DND-41 (cell line): ENCODE results near the gene PRDM15.

Experiments used
- ATAC-seq: fragments of 200-7000 bp; cut with Tn5 transposase; 3 replicates; pipeline ENCODE4 v1.9.1; 2021; ENCODE audit warnings: low read depth; ENCODE audit not compliant: insufficient read depth
- DNase-seq: peaks from one replicate; pipeline ENCODE4 v3.0.0-alpha.2; 2020
- H2AFZ ChIP-seq: 2 replicates; pipeline ENCODE4 v1.6.0; 2012; ENCODE audit warnings: low read depth, low read length
- H3K27ac ChIP-seq: 2 replicates; pipeline ENCODE4 v1.5.1; 2012; ENCODE audit warnings: low read length, inconsistent platforms
- H3K27me3 ChIP-seq: fragments of 200-600 bp; sonication (generic); 2 replicates; pipeline ENCODE4 v1.6.0; 2012; ENCODE audit warnings: low read length, mild to moderate bottlenecking, inconsistent platforms; ENCODE audit not compliant: insufficient read depth, poor library complexity
- H3K36me3 ChIP-seq: 2 replicates; pipeline ENCODE4 v1.5.1; 2012; ENCODE audit warnings: low read length, inconsistent platforms; ENCODE audit not compliant: insufficient read depth
- H3K4me1 ChIP-seq: 2 replicates; pipeline ENCODE4 v1.5.1; 2012; ENCODE audit warnings: mild to moderate bottlenecking, low read length; ENCODE audit not compliant: insufficient read depth
- H3K4me2 ChIP-seq: 2 replicates; pipeline ENCODE4 v1.6.0; 2012; ENCODE audit warnings: mild to moderate bottlenecking, moderate library complexity, low read length, inconsistent platforms; ENCODE audit not compliant: insufficient read depth
- H3K4me3 ChIP-seq, 2 experiments: fragments of 200-600 bp in 1 of 2; shearing (Covaris generic) in 1 of 2; 2 replicates each; pipeline ENCODE4 v1.5.1; 2012 to 2016; ENCODE audit warnings: inconsistent platforms in 2 of 2, low read length in 2 of 2, mild to moderate bottlenecking in 2 of 2, low read depth in 1 of 2, moderate library complexity in 1 of 2
- H3K79me2 ChIP-seq: 2 replicates; pipeline ENCODE4 v1.6.0; 2012; ENCODE audit warnings: low read length, inconsistent platforms; ENCODE audit not compliant: insufficient read depth
- H3K9ac ChIP-seq: 2 replicates; pipeline ENCODE4 v1.6.0; 2012; ENCODE audit warnings: low read depth, mild to moderate bottlenecking, inconsistent platforms, low read length, moderate library complexity
- H3K9me3 ChIP-seq: 2 replicates; pipeline ENCODE4 v1.5.1; 2012; ENCODE audit warnings: low read length, moderate library complexity, mild to moderate bottlenecking, inconsistent platforms; ENCODE audit not compliant: insufficient read depth, severe bottlenecking
- H4K20me1 ChIP-seq: 2 replicates; pipeline ENCODE4 v1.6.0; 2012; ENCODE audit warnings: low read length; ENCODE audit not compliant: insufficient read depth
- EZH2 ChIP-seq: IDR thresholded peaks from 3 replicates; pipeline ENCODE4 v1.6.1; 2012; ENCODE audit warnings: borderline replicate concordance, low read depth, mild to moderate bottlenecking, moderate library complexity, low read length, inconsistent platforms; ENCODE audit not compliant: severe bottlenecking
- TF ChIP-seq, protein P1 (sequence below): IDR thresholded peaks from 2 replicates; pipeline ENCODE4 v1.5.1; 2012; ENCODE audit warnings: borderline replicate concordance, low read length, moderate library complexity, mild to moderate bottlenecking; ENCODE audit not compliant: poor library complexity, severe bottlenecking; ENCODE audit errors: extremely low read depth

Gene PRDM15

DNA sequence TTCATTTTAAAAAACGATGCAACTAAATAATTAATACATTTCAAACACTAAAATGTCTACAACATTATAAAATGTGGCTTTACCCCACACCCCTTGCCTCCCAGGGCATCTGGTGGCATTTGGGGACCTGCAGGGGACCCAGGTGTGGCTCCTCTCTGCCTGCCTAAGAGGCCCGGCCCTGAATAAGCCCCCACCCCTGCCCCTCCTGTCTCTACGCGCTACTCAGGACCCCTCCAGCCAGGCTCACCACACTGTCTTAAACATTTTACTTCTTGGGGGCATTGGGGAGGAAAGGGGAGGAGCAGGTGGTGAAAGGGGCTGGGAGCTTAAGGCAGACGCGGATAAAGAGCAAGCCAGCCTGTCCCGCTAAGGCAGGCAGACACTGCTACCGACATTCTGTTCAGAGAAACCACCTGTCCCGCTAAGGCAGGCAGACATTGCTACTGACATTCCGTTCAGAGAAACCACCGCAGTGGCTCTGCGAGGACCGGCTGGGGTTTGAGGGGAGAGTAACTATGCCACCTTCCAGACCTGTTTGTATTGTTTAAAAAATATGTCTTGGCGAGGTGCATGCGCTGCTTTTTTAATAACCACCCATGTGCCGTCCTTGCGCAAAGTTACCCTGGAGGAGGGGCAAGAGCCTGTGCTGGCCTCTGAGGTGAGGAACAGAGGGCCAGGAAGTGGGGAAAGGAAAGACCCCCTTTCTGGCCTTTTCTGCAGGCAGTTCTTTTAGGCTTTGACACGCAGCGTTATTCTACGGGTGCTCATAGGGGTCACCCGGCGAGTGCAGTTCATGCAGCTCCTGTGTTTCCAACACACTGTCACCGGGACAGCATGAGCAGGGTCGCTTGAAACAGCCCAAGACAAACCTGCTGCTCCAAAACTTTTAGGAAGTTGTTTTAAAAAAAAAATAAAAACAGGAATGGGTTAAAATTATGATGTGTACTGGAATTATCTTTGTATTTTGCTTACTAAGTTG is 61.0 kb downstream of the PRDM15 start:
- Histone ChIP-seq H4K20me1 (no peaks in the 10 kb centered on the region), H3K4me1 (peaks cover 15% of the 10 kb centered on the region), H3K27me3 (no peaks in the 10 kb centered on the region), H3K79me2 (no peaks in the 10 kb centered on the region), H3K4me3 (no peak overlapping the region), H3K9ac (no peak overlapping the region), H3K4me2 (no peak overlapping the region), H3K36me3 (peaks cover 76% of the 10 kb centered on the region), H3K27ac (peak overlapping the region; percentile 42), H3K9me3 (no peaks in the 10 kb centered on the region), H2AFZ (no peak overlapping the region)
- DNase-seq (peak; percentile 28), ATAC-seq (peak; percentile 47; the same call in 1 of the 3 replicates)
- TF ChIP-seq, protein P1, sequence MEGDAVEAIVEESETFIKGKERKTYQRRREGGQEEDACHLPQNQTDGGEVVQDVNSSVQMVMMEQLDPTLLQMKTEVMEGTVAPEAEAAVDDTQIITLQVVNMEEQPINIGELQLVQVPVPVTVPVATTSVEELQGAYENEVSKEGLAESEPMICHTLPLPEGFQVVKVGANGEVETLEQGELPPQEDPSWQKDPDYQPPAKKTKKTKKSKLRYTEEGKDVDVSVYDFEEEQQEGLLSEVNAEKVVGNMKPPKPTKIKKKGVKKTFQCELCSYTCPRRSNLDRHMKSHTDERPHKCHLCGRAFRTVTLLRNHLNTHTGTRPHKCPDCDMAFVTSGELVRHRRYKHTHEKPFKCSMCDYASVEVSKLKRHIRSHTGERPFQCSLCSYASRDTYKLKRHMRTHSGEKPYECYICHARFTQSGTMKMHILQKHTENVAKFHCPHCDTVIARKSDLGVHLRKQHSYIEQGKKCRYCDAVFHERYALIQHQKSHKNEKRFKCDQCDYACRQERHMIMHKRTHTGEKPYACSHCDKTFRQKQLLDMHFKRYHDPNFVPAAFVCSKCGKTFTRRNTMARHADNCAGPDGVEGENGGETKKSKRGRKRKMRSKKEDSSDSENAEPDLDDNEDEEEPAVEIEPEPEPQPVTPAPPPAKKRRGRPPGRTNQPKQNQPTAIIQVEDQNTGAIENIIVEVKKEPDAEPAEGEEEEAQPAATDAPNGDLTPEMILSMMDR = no peak
- no peak for TF ChIP-seq EZH2

DNA sequence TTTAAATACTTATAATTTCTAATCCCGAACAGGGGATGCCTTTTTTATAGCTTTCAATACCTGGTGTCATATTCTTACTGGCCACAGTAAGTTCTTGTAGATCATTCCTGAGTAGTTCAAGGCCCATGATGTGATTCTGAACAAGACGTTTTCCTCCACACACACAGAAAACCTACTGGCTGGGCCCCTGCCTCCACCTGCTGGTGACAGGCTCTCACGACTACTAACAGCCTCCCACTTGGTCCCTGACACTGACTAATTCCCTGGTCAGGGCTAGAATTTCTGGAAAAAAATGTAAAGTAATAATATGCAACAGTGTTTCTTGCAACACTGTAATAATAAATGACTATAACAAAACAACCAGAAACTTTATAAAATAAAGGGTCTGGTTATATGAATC is 61.9 kb downstream of the PRDM15 start:
- H3K4me3 ChIP-seq = no peak overlapping the region
- peak; percentile 63 for DNase-seq
- H3K9ac ChIP-seq = no peak overlapping the region
- no peak overlapping the region for H2AFZ ChIP-seq
- H3K36me3 ChIP-seq = peaks cover 76% of the 10 kb centered on the region
- ATAC-seq = peak; percentile 75
- no peaks in the 10 kb centered on the region for H3K27me3 ChIP-seq
- H3K79me2 ChIP-seq = no peaks in the 10 kb centered on the region
- H3K4me1 ChIP-seq = peaks cover 15% of the 10 kb centered on the region
- H3K27ac ChIP-seq = peak overlapping the region; percentile 72
- no peaks in the 10 kb centered on the region for H3K9me3 ChIP-seq
- H3K4me2 ChIP-seq = no peak overlapping the region
- H4K20me1 ChIP-seq = no peaks in the 10 kb centered on the region
- TF ChIP-seq, protein P1 = peak; percentile 84
- TF ChIP-seq EZH2 = no peak

DNA sequence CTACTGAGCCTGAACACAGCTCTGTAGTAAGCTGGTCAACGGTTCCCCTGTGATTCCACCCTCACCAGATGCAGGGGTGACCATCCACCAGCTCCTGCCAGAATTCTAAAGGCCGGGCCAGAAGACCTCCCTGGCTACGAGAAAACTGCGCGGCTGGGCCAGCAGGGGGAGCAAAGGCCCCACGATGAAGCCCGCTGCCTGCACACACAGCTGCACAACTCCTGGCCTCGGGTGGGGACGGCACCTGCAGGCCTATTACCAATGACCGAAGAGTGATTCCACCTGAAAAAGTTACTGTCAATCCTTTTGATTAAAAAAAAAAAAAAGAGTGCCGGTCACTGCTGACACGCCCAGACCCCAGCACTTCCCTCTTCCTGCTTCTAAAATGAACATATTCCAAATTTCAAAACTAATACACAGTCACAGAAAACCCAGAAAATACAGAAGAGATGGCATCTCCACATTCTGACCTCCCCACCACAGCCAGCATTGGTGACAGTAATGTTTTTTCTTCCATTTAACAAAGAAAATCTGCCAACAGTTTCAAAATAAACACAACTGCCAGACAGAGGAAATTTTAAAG is 62.5 kb downstream of the PRDM15 start:
- H2AFZ ChIP-seq = no peak overlapping the region
- ATAC-seq (peak; percentile 75), DNase-seq (peak; percentile 63)
- no peak overlapping the region for H3K4me2 ChIP-seq
- no peaks in the 10 kb centered on the region for H3K9me3 ChIP-seq
- H3K79me2 ChIP-seq = no peaks in the 10 kb centered on the region
- TF ChIP-seq, protein P1 = peak; percentile 73
- no peak for TF ChIP-seq EZH2
- peaks cover 75% of the 10 kb centered on the region for H3K36me3 ChIP-seq
- H3K4me1 ChIP-seq = peaks cover 15% of the 10 kb centered on the region
- H3K27ac ChIP-seq = peak overlapping the region; percentile 72
- no peaks in the 10 kb centered on the region for H4K20me1 ChIP-seq
- H3K9ac ChIP-seq = peak overlapping the region; percentile 17
- no peak overlapping the region for H3K4me3 ChIP-seq
- H3K27me3 ChIP-seq = no peaks in the 10 kb centered on the region
